SU-DHL-6 (cell line): Measurements from ENCODE around the gene XYLT1.

Experiments
- H2AFZ ChIP-seq: fragments of 200-600 bp; sonication (generic); 2 replicates; pipeline ENCODE4 v1.6.1; 2014; ENCODE audit warnings: low read depth, mild to moderate bottlenecking, moderate library complexity, mixed read lengths, antibody characterized with exemption, low read length; ENCODE audit not compliant: severe bottlenecking
- H3F3A ChIP-seq: fragments of 200-600 bp; shearing (Covaris generic); 2 replicates; pipeline ENCODE4 v1.6.0; 2016; ENCODE audit warnings: antibody characterized with exemption, mild to moderate bottlenecking; ENCODE audit not compliant: insufficient read depth
- H3K27ac ChIP-seq: fragments of 200-600 bp; sonication (generic); 2 replicates; pipeline ENCODE4 v1.5.1; 2016; ENCODE audit warnings: low read depth, mild to moderate bottlenecking, low read length, moderate library complexity, mixed read lengths
- H3K27me3 ChIP-seq: fragments of 200-600 bp; sonication (generic), shearing (Covaris generic); 2 replicates; pipeline ENCODE4 v1.6.0; 2014; ENCODE audit warnings: mild to moderate bottlenecking, low read length
- H3K36me3 ChIP-seq: fragments of 200-600 bp; sonication (generic); 2 replicates; pipeline ENCODE4 v1.6.1; 2014; ENCODE audit warnings: mild to moderate bottlenecking, low read length, mixed read lengths
- H3K4me2 ChIP-seq: fragments of 300-600, 200-600 bp; shearing (Covaris generic), sonication (generic); 2 replicates; pipeline ENCODE4 v1.6.0; 2014; ENCODE audit warnings: low read length, low read depth, mild to moderate bottlenecking; ENCODE audit not compliant: poor library complexity, severe bottlenecking
- H3K4me3 ChIP-seq: fragments of 200-600 bp; sonication (generic); 2 replicates; pipeline ENCODE4 v1.5.1; 2014; ENCODE audit warnings: antibody characterized with exemption, low read length, mild to moderate bottlenecking, mixed read lengths; ENCODE audit not compliant: insufficient read depth, poor library complexity, severe bottlenecking
- H3K79me2 ChIP-seq: fragments of 200-600 bp; sonication (generic); 2 replicates; pipeline ENCODE4 v1.6.1; 2014; ENCODE audit warnings: mild to moderate bottlenecking, low read length, moderate library complexity; ENCODE audit not compliant: insufficient read depth
- H3K9ac ChIP-seq: fragments of 200-600 bp; sonication (generic); 2 replicates; pipeline ENCODE4 v1.7.0; 2014; ENCODE audit warnings: mild to moderate bottlenecking, low read length
- H3K9me2 ChIP-seq: fragments of 200-600 bp; sonication (generic); replicated peaks from 2 replicates; pipeline ENCODE4 v1.6.1; 2014; ENCODE audit warnings: low read length; ENCODE audit not compliant: insufficient read depth
- H3K9me3 ChIP-seq: fragments of 200-600 bp; sonication (generic); 2 replicates; pipeline ENCODE4 v1.6.1; 2014; ENCODE audit warnings: low read length, mixed read lengths; ENCODE audit not compliant: insufficient read depth
- H4K20me1 ChIP-seq: fragments of 200-600 bp; sonication (generic); 2 replicates; pipeline ENCODE4 v1.6.1; 2014; ENCODE audit warnings: low read depth, mild to moderate bottlenecking, antibody characterized with exemption, low read length, moderate library complexity, mixed read lengths
- CTCF ChIP-seq: fragments of 200-600 bp; sonication (generic); IDR thresholded peaks from one replicate; pipeline ENCODE4 v1.5.1; 2017; ENCODE audit warnings: antibody characterized with exemption, mild to moderate bottlenecking, low read length, moderate library complexity; ENCODE audit not compliant: insufficient read depth, poor library complexity, severe bottlenecking
- EZH2phosphoT487 ChIP-seq: fragments of 200-600 bp; sonication (generic), shearing (Covaris generic); conservative IDR thresholded peaks from 2 replicates; pipeline ENCODE4 v1.6.1; 2018; ENCODE audit warnings: mild to moderate bottlenecking, antibody characterized with exemption, low read length, moderate library complexity, mixed read lengths

The XYLT1 gene

GRCh38 chr16:17343728-17344127, 127.0 kb downstream of the XYLT1 start:
- Histone ChIP-seq H3K36me3 (no peaks in the 10 kb centered on the region), H3K9me3 (no peaks in the 10 kb centered on the region), H3K4me3 (no peak overlapping the region), H3K4me2 (peak overlapping the region; percentile 48), H3K27ac (peak overlapping the region; percentile 67), H3F3A (no peaks in the 10 kb centered on the region; the same call in 1 of the 2 replicates), H3K9me2 (no peaks in the 10 kb centered on the region), H4K20me1 (no peaks in the 10 kb centered on the region), H3K27me3 (no peaks in the 10 kb centered on the region), H3K9ac (peak overlapping the region; percentile 10; the same call in 1 of the 2 replicates), H3K79me2 (peaks cover 7% of the 10 kb centered on the region; the same call in 1 of the 2 replicates), H2AFZ (no peak overlapping the region)
- TF ChIP-seq EZH2phosphoT487 (no peak), CTCF (no peak)

GRCh38 chr16:17343028-17343427, 127.7 kb downstream of the XYLT1 start:
- Histone ChIP-seq H3K9me3 (no peaks in the 10 kb centered on the region), H3K9ac (peak overlapping the region; percentile 10; the same call in 1 of the 2 replicates), H3K36me3 (no peaks in the 10 kb centered on the region), H3K4me2 (peak overlapping the region; percentile 48), H3K4me3 (no peak overlapping the region), H3K9me2 (no peaks in the 10 kb centered on the region), H3F3A (no peaks in the 10 kb centered on the region; the same call in 1 of the 2 replicates), H3K27me3 (no peaks in the 10 kb centered on the region), H3K27ac (peak overlapping the region; percentile 67), H3K79me2 (peaks cover 7% of the 10 kb centered on the region; the same call in 1 of the 2 replicates), H2AFZ (no peak overlapping the region), H4K20me1 (no peaks in the 10 kb centered on the region)
- TF ChIP-seq EZH2phosphoT487 (no peak), CTCF (no peak)

GRCh38 chr16:17342031-17342430, 128.7 kb downstream of the XYLT1 start:
- H3K9ac ChIP-seq = no peak overlapping the region
- H3K4me3 ChIP-seq = no peak overlapping the region
- peak overlapping the region; percentile 11; the same call in 1 of the 2 replicates for H3K27ac ChIP-seq

More at GRCh38 chr16:17342031-17342430, 128.7 kb downstream of the XYLT1 start:
- no peaks in the 10 kb centered on the region for H3K9me3 ChIP-seq
- H4K20me1 ChIP-seq = no peaks in the 10 kb centered on the region
- TF ChIP-seq CTCF = no peak
- no peak for TF ChIP-seq EZH2phosphoT487
- peaks cover 7% of the 10 kb centered on the region; the same call in 1 of the 2 replicates for H3K79me2 ChIP-seq
- peak overlapping the region; percentile 20 for H3K4me2 ChIP-seq
- H3K27me3 ChIP-seq = no peaks in the 10 kb centered on the region
- H3K9me2 ChIP-seq = no peaks in the 10 kb centered on the region
- no peak overlapping the region for H2AFZ ChIP-seq
- H3K36me3 ChIP-seq = no peaks in the 10 kb centered on the region
- no peaks in the 10 kb centered on the region; the same call in 1 of the 2 replicates for H3F3A ChIP-seq
